ENCODE measurements around the gene ROR1. TPM values are rescaled to one million over a fixed set of nuclear protein-coding genes. Genes with fewer than 3 reads are reported as not detected.
A peak's percentile ranks its signal among the peaks of the same experiment; 100 is the strongest.

ROR1 gene
- total and polyA plus RNA-seq, 2 of the 13 experiments (the other 11 are each of a cell fraction or from before 2014, with no cell fraction given), result 0.58 to 2.3 TPM

DNA sequence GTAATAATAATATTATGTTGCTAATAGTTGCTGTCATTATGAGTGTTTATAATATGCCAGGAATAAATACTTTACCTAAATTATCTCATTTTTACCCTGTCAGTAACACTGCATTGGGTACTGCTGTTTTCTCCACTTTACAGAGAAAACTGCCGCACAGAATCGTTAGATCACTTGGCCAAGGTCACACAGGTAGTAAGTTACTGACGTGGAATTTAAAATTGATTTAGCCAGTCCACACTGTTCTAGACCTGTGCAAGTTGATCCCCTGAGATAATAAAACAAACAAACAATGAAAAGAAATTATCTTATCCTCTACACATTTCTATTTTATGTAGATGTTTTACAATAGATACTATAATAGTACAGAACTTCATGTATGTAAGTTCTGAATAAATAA is 174.1 kb downstream of the ROR1 start:
- Histone ChIP-seq H3K9ac (ENCODE audit: insufficient read depth, low read depth, low read length) (no peak overlapping the region), H2AFZ (ENCODE audit: low read length) (no peak overlapping the region), H3K79me2 (ENCODE audit: insufficient read depth, low read length) (no peaks in the 10 kb centered on the region), H3K27ac (ENCODE audit: extremely low read length, insufficient read depth, low read length) (no peak overlapping the region), H3K27me3 (ENCODE audit: control insufficient read depth in 1 of 2, insufficient read depth in 2 of 2, low read length in 2 of 2) (no peaks in the 10 kb centered on the region), H3K4me3 (replicated peaks in 1 of 3; ENCODE audit: insufficient read depth in 1 of 3, low read depth in 2 of 3, low read length in 3 of 3) (no peak overlapping the region), H3K9me3 (ENCODE audit: low read length) (no peaks in the 10 kb centered on the region), H3K4me1 (ENCODE audit: insufficient read depth, low read length) (no peaks in the 10 kb centered on the region), H3K36me3 (replicated peaks in 1 of 2; ENCODE audit: control insufficient read depth in 1 of 2, insufficient read depth in 2 of 2, low read length in 2 of 2) (no peaks in the 10 kb centered on the region), H3K4me2 (ENCODE audit: low read depth, low read length) (no peak overlapping the region), H4K20me1 (ENCODE audit: insufficient read depth, low read length) (no peaks in the 10 kb centered on the region)
- in situ Hi-C loops (cut with HindIII; ENCODE audit: extremely low pct_ligation_motif_present, low pct_unique_long_range_greater_than_20kb) (no loop called here), intact Hi-C loops (cut with micrococcal nuclease; ENCODE audit: unreplicated experiment) (no loop called here)
- 47% methylated on average over 3 of the region's 3 CpGs for WGBS (ENCODE audit: low lambda C conversion rate)
- FAIRE-seq (no peak), ATAC-seq (no peak), DNase-seq (ENCODE audit: low spot score) (no peak)
- ChIA-PET POLR2A (no interaction called here), CTCF (ENCODE audit: low intra/inter-chr PET ratio, low total read pairs) (no interaction called here)
- BruUV-seq (replicated peaks), result no TSS peak
- TF ChIP-seq ZNF557 (CRISPR knock-in tag; IDR thresholded peaks at IDR 0.05) (no peak), YEATS4 (CRISPR knock-in tag; IDR thresholded peaks at IDR 0.05; ENCODE audit: borderline replicate concordance) (no peak), YY1 (IDR thresholded peaks at IDR 0.05; ENCODE audit: insufficient read depth, insufficient replicate concordance, low read depth, low read length) (no peak), NR1H2 (CRISPR knock-in tag; IDR thresholded peaks at IDR 0.05; ENCODE audit: borderline replicate concordance, low read depth) (no peak), HNRNPH1 (optimal IDR thresholded peaks at IDR 0.05; ENCODE audit: low read depth, low read length) (no peak), ZSCAN22 (CRISPR knock-in tag; IDR thresholded peaks at IDR 0.05) (no peak), PRMT3 (CRISPR knock-in tag; IDR thresholded peaks at IDR 0.05; ENCODE audit: borderline replicate concordance, low read depth) (no peak)

DNA sequence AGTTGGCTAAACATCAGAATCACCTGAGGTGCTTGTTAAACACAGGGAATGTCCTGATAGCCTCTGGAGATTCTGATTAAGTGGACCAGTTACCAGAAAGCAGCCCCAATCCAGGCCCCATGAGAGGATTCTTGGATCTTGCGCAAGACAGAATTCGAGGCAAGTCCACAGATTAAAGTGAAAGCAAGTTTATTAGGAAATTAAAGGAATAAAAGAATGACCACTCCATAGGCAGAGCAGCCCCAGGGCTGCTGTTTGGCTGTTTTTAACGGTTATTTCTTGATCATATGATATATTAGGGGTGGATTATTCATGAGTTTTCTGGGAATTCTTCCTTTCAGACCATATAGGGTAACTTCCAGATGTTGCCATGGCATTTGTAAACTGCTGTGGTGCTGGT is 176.2 kb downstream of the ROR1 start:
- 41% methylated on average over 3 of the region's 3 CpGs for WGBS (ENCODE audit: low lambda C conversion rate)
- ChIA-PET POLR2A (no interaction called here), CTCF (ENCODE audit: low intra/inter-chr PET ratio, low total read pairs) (no interaction called here)
- no peak overlapping the region for H3K4me3 ChIP-seq (replicated peaks in 1 of 3; ENCODE audit: insufficient read depth in 1 of 3, low read depth in 2 of 3, low read length in 3 of 3)
- no peaks in the 10 kb centered on the region for H3K27me3 ChIP-seq (ENCODE audit: control insufficient read depth in 1 of 2, insufficient read depth in 2 of 2, low read length in 2 of 2)
- FAIRE-seq (no peak), ATAC-seq (no peak), DNase-seq (ENCODE audit: low spot score) (no peak)
- no peaks in the 10 kb centered on the region for H3K79me2 ChIP-seq (ENCODE audit: insufficient read depth, low read length)
- H3K9me3 ChIP-seq (ENCODE audit: low read length), result peaks cover 11% of the 10 kb centered on the region; the same call in 1 of the 2 replicates
- no peak overlapping the region for H3K4me2 ChIP-seq (ENCODE audit: low read depth, low read length)
- H3K27ac ChIP-seq (ENCODE audit: extremely low read length, insufficient read depth, low read length), result no peak overlapping the region
- intact Hi-C loops (cut with micrococcal nuclease; ENCODE audit: unreplicated experiment) (no loop called here), in situ Hi-C loops (cut with HindIII; ENCODE audit: extremely low pct_ligation_motif_present, low pct_unique_long_range_greater_than_20kb) (no loop called here)
- no TSS peak for BruUV-seq (replicated peaks)
- no peaks in the 10 kb centered on the region for H4K20me1 ChIP-seq (ENCODE audit: insufficient read depth, low read length)
- H3K9ac ChIP-seq (ENCODE audit: insufficient read depth, low read depth, low read length), result no peak overlapping the region
- H3K36me3 ChIP-seq (replicated peaks in 1 of 2; ENCODE audit: control insufficient read depth in 1 of 2, insufficient read depth in 2 of 2, low read length in 2 of 2), result no peaks in the 10 kb centered on the region
- H2AFZ ChIP-seq (ENCODE audit: low read length), result no peak overlapping the region
- H3K4me1 ChIP-seq (ENCODE audit: insufficient read depth, low read length), result no peaks in the 10 kb centered on the region
- TF ChIP-seq ZNF24 (IDR thresholded peaks at IDR 0.05) (no peak), CEBPB (IDR thresholded peaks at IDR 0.05; ENCODE audit: borderline replicate concordance, low read depth, low read length) (peak; percentile 71)

Measured in HepG2 (cell line).